Measurements from ENCODE around the gene NOTUM.

- no peak for TF ChIP-seq CTCF (conservative IDR thresholded peaks at IDR 0.05; ENCODE audit: low read depth, low read length)
- no peak for TF ChIP-seq EZH2 (IDR thresholded peaks at IDR 0.05; ENCODE audit: borderline replicate concordance, low read depth, low read length, poor library complexity, severe bottlenecking)
Observed at GRCh38 chr17:82006468-82007227, 45.7 kb upstream of the NOTUM start.

Data from A673 (cell line).